Sigmoid colon (tissue), 7 donors: ENCODE measurements around the gene KCNJ10. TPM values are rescaled to one million over a fixed set of nuclear protein-coding genes. Genes with fewer than 3 reads are reported as not detected.

Source experiments
- DNase-seq: peaks from one replicate; pipeline ENCODE4 v3.0.0-alpha.2; 2019
- H3K27ac ChIP-seq, 4 donors: fragments of 200-600 bp; sonication (generic); one replicate each; pipeline ENCODE4 v1.5.1; 2016 to 2019; ENCODE audit warnings: mild to moderate bottlenecking in 1 of 4
- H3K27me3 ChIP-seq, 3 donors: fragments of 200-600 bp; sonication (generic); one replicate each; pipeline ENCODE4 v1.5.1; 2019; ENCODE audit warnings: mild to moderate bottlenecking in 1 of 3
- H3K36me3 ChIP-seq, 4 donors: fragments of 200-600 bp; sonication (generic); one replicate each; pipeline ENCODE4 v1.5.1; 2016 to 2019
- H3K4me1 ChIP-seq, 4 donors: fragments of 200-600 bp; sonication (generic); one replicate each; pipeline ENCODE4 v1.5.1; 2017 to 2019
- H3K4me3 ChIP-seq, 4 donors: fragments of 200-600 bp; sonication (generic); one replicate each; pipeline ENCODE4 v1.5.1; 2017 to 2019; ENCODE audit warnings: mild to moderate bottlenecking in 2 of 4, moderate library complexity in 1 of 4
- H3K9me3 ChIP-seq, 4 donors: fragments of 200-600 bp in 3 of 4; sonication (generic) in 3 of 4; one replicate each; pipeline versions ENCODE4 v1.5.1 to v1.6.1; 2013 to 2019
- EP300 ChIP-seq, 4 donors: sonication (generic); formaldehyde crosslinking; IDR thresholded peaks; one replicate each; pipeline ENCODE4 v1.6.1; 2017; ENCODE audit warnings: antibody characterized with exemption in 4 of 4
- POLR2A ChIP-seq, 2 donors: fragments of 450-650 bp; IDR thresholded peaks; one replicate each; pipeline ENCODE4 v1.6.1; 2016; ENCODE audit warnings: antibody characterized with exemption in 2 of 2, mild to moderate bottlenecking in 2 of 2, moderate library complexity in 2 of 2
- POLR2AphosphoS5 ChIP-seq, 4 donors: sonication (generic); formaldehyde crosslinking; IDR thresholded peaks; one replicate each; pipeline ENCODE4 v1.6.1; 2017; ENCODE audit warnings: antibody characterized with exemption in 4 of 4
- WGBS, 2 donors: extraction: QIAGEN DNeasy Blood & Tissue Kit; methylation state at CpG; one replicate each; pipeline ENCODE4 v1.1.7; 2013; 5-methylcytosine and 5-hydroxymethylcytosine counted together
- intact Hi-C: fragments of 100-400 bp; cut with DNase I; formaldehyde crosslinking; loops from one replicate; pipeline ENCODE4 v1.15.1; 2023
- polyA plus RNA-seq, 3 donors: library from polyadenylated mRNA; stranded (reverse); fragments of 200-250 nt; gene quantifications; one replicate each; pipeline ENCODE4 v1.2.3, GENCODE V29; 2013
- total RNA-seq, 4 donors: library from RNA; depleted of rRNA; stranded (reverse); fragments of >200 nt; gene quantifications; one replicate each; pipeline ENCODE4 v1.1.0, GENCODE V29; 2016
- TF ChIP-seq, protein P1 (sequence below), 4 experiments: fragments of 450-650 bp in 3 of 4; fragments of 200-600 bp in 1 of 4; IDR thresholded peaks; one replicate each; pipeline ENCODE4 v1.5.1; 2016 to 2019; ENCODE audit warnings: antibody characterized with exemption in 4 of 4, mild to moderate bottlenecking in 3 of 4, moderate library complexity in 2 of 4
- donor health status: healthy with polysubstance abuse.
- donor health status: Bipolar disorder and iron deficiency.
- donor health status: healthy.

Gene KCNJ10
- total and polyA plus RNA-seq, 7 donors, result 0.23 to 1.3 (median 0.31) TPM; not detected in 3

DNA sequence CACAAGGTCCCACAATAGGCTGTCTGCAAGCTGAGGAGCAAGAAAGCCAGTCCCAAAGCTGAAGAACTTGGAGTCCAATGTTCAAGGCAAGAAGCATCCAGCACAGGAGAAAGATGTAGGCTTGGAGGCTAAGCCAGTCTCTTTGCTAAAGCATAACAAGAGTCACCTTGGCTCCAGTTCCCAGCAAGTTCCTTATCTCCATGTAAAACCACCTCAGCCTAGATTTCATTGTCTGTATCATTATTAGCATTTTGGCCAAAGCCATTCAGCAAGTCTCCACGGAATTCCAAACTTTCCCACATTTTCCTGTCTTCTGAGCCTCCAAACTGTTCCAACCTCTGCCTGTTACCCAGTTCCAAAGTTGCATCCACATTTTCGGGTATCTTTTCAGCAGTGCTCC is 75.1 kb downstream of the KCNJ10 start:
- H3K27me3 ChIP-seq, result no peaks in the 10 kb centered on the region
- H3K27ac ChIP-seq, result no peak overlapping the region
- WGBS, 2 donors, result 85 to 89% methylated on average over 2 of the region's 2 CpGs
- no peaks in the 10 kb centered on the region for H3K36me3 ChIP-seq
- no peak for TF ChIP-seq POLR2A (IDR thresholded peaks at IDR 0.05)
- no peak for TF ChIP-seq EP300 (IDR thresholded peaks at IDR 0.05)
- TF ChIP-seq POLR2AphosphoS5 (IDR thresholded peaks at IDR 0.05), result no peak
- TF ChIP-seq, protein P1, sequence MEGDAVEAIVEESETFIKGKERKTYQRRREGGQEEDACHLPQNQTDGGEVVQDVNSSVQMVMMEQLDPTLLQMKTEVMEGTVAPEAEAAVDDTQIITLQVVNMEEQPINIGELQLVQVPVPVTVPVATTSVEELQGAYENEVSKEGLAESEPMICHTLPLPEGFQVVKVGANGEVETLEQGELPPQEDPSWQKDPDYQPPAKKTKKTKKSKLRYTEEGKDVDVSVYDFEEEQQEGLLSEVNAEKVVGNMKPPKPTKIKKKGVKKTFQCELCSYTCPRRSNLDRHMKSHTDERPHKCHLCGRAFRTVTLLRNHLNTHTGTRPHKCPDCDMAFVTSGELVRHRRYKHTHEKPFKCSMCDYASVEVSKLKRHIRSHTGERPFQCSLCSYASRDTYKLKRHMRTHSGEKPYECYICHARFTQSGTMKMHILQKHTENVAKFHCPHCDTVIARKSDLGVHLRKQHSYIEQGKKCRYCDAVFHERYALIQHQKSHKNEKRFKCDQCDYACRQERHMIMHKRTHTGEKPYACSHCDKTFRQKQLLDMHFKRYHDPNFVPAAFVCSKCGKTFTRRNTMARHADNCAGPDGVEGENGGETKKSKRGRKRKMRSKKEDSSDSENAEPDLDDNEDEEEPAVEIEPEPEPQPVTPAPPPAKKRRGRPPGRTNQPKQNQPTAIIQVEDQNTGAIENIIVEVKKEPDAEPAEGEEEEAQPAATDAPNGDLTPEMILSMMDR (IDR thresholded peaks at IDR 0.05), result no peak
- no peak overlapping the region for H3K4me3 ChIP-seq
- DNase-seq, result no peak
- H3K4me1 ChIP-seq, result peaks cover 0 to 26% (median 9%) of the 10 kb centered on the region in 4 donors
- H3K9me3 ChIP-seq, result no peaks in the 10 kb centered on the region
- intact Hi-C loops, result no loop called here

DNA sequence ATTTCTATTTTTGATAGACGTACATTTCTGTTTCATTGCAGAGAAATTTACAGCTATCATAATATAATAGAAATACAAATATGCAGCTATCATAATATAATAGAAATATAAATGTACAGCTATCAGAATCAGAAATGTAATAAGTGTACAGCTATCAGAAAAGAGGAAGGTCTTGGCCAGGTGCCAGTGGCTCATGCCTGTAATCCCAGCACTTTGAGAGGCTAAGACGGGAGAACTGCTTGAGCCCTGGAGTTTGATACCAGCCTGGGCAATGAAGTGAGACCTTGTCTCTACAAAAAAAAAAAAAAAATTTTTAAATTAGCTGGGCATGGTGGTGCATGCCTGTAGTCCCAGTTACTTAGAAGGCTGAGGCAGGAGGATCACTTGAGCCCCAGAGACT is 76.0 kb downstream of the KCNJ10 start:
- no peak overlapping the region for H3K27ac ChIP-seq
- no peaks in the 10 kb centered on the region for H3K9me3 ChIP-seq
- peaks cover 0 to 35% (median 14%) of the 10 kb centered on the region in 4 donors for H3K4me1 ChIP-seq
- intact Hi-C loops, result no loop called here
- H3K4me3 ChIP-seq, result no peak overlapping the region
- TF ChIP-seq POLR2AphosphoS5 (IDR thresholded peaks at IDR 0.05) (no peak), EP300 (IDR thresholded peaks at IDR 0.05) (no peak), POLR2A (IDR thresholded peaks at IDR 0.05) (no peak)
- TF ChIP-seq, protein P1 (IDR thresholded peaks at IDR 0.05), result no peak
- no peaks in the 10 kb centered on the region for H3K27me3 ChIP-seq
- whole genome bisulfite sequencing, 2 donors, result 44 to 81% methylated on average over 2 of the region's 2 CpGs
- H3K36me3 ChIP-seq, result no peaks in the 10 kb centered on the region
- no peak for DNase-seq

DNA sequence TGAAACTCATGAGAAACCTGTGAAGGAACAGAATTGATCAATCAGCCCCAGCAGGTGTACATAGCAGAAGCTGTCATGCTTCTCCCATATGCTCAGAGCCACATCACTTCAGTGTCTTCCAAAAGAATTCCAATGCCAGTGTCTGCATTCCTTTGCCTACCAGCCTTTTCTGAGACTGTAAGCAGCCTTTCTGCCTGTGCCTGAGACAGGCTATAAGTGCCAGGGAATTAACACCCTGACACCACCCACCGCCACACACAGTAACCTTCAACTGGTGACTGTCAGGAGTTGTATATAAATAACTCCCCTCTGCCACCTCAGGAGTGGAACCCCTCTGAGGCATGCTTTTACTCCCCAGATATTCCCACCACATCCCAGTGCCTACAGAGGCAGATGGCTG is 77.8 kb downstream of the KCNJ10 start:
- H3K27ac ChIP-seq, result no peak overlapping the region
- intact Hi-C loops, result no loop called here

DNA sequence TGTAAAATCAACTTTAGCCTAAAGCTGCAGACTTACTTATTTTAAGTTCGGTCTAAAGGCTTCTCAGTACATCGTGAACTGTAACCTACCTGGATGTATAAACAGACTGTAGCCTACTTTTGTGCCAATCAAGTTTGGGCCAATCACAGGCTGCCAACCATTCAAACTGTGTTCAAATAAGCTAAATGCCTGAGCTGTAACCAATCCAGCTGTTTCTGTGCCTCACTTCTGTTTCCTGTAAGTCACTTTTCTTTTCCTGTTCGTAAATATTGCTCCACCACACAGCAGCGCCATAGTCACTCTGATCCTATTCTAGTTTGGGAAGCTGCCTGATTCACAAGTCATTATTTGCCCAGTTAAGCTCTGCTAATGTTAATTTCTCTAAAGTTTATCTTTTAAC is 78.4 kb downstream of the KCNJ10 start:
- intact Hi-C loops, result no loop called here
- no peak for DNase-seq
- 36 to 56% methylated on average over 4 of the region's 4 CpGs for WGBS, 2 donors

More for the DNA sequence above, 77.8 kb downstream of the KCNJ10 start:
- Histone ChIP-seq H3K9me3 (no peaks in the 10 kb centered on the region), H3K27me3 (no peaks in the 10 kb centered on the region), H3K36me3 (no peaks in the 10 kb centered on the region), H3K4me3 (no peak overlapping the region), H3K4me1 (peaks cover 0 to 35% (median 14%) of the 10 kb centered on the region in 4 donors)
- WGBS, 2 donors, result 76 to 86% methylated on average over 1 of the region's 1 CpG
- TF ChIP-seq, protein P1 (IDR thresholded peaks at IDR 0.05), result no peak
- no peak for TF ChIP-seq POLR2AphosphoS5 (IDR thresholded peaks at IDR 0.05)
- TF ChIP-seq POLR2A (IDR thresholded peaks at IDR 0.05), result no peak
- no peak for TF ChIP-seq EP300 (IDR thresholded peaks at IDR 0.05)
- DNase-seq, result no peak

More for the DNA sequence above, 78.4 kb downstream of the KCNJ10 start:
- Histone ChIP-seq H3K27ac (no peak overlapping the region), H3K36me3 (no peaks in the 10 kb centered on the region), H3K27me3 (no peaks in the 10 kb centered on the region), H3K9me3 (no peaks in the 10 kb centered on the region), H3K4me3 (no peak overlapping the region), H3K4me1 (peaks cover 0 to 28% (median 12%) of the 10 kb centered on the region in 4 donors)
- TF ChIP-seq EP300 (IDR thresholded peaks at IDR 0.05), result no peak
- TF ChIP-seq POLR2AphosphoS5 (IDR thresholded peaks at IDR 0.05), result no peak
- TF ChIP-seq POLR2A (IDR thresholded peaks at IDR 0.05), result no peak
- TF ChIP-seq, protein P1 (IDR thresholded peaks at IDR 0.05), result no peak
